Mesothelial cell of epicardium (in vitro differentiated cells): Measurements from ENCODE around the gene MYH9. TPM values are rescaled to one million over a fixed set of nuclear protein-coding genes. Genes with fewer than 3 reads are reported as not detected.

Experiments used
- DNase-seq, 2 experiments: peaks; one replicate each; pipeline ENCODE4 v3.0.0; 2021; ENCODE audit warnings: low spot score in 2 of 2; ENCODE audit not compliant: unreplicated experiment in 2 of 2
- H3K27ac Mint-ChIP-seq: 2 replicates; pipeline ENCODE4 v1.8.0; 2021; ENCODE audit warnings: mixed read lengths
- H3K27me3 Mint-ChIP-seq: 2 replicates; pipeline ENCODE4 v1.8.0; 2021; ENCODE audit warnings: low read depth, mixed read lengths
- H3K36me3 Mint-ChIP-seq: 2 replicates; pipeline ENCODE4 v1.8.0; 2021; ENCODE audit warnings: mixed read lengths
- H3K4me1 Mint-ChIP-seq: 2 replicates; pipeline ENCODE4 v1.8.0; 2021; ENCODE audit warnings: mixed read lengths
- H3K4me3 Mint-ChIP-seq: 2 replicates; pipeline ENCODE4 v1.8.0; 2021; ENCODE audit warnings: mild to moderate bottlenecking, moderate library complexity, mixed read lengths
- H3K9me3 Mint-ChIP-seq: 2 replicates; pipeline ENCODE4 v1.8.0; 2021; ENCODE audit warnings: mixed read lengths
- CTCF ChIP-seq: fragments of 200-600 bp; sonication (generic); IDR thresholded peaks from one replicate; pipeline ENCODE4 v1.5.0; 2021; ENCODE audit warnings: antibody characterized with exemption; ENCODE audit not compliant: unreplicated experiment
- total RNA-seq: library from RNA; stranded (reverse); gene quantifications from 3 replicates; pipeline ENCODE4 v1.2.1, GENCODE V29; 2021

The MYH9 gene
- total RNA-seq, 1 donor from 2014 or later, result 341 TPM

GRCh38 chr22:36340621-36341020 is 47.1 kb downstream of the MYH9 start:
- H3K27ac Mint-ChIP-seq, result peak overlapping the region; percentile 48
- no peaks in the 10 kb centered on the region for H3K27me3 Mint-ChIP-seq
- no peak overlapping the region for H3K4me3 Mint-ChIP-seq
- TF ChIP-seq CTCF, result no peak
- no peak for DNase-seq
- no peaks in the 10 kb centered on the region for H3K9me3 Mint-ChIP-seq
- H3K36me3 Mint-ChIP-seq, result peaks cover 42% of the 10 kb centered on the region
- peaks cover 4% of the 10 kb centered on the region for H3K4me1 Mint-ChIP-seq

DNA sequence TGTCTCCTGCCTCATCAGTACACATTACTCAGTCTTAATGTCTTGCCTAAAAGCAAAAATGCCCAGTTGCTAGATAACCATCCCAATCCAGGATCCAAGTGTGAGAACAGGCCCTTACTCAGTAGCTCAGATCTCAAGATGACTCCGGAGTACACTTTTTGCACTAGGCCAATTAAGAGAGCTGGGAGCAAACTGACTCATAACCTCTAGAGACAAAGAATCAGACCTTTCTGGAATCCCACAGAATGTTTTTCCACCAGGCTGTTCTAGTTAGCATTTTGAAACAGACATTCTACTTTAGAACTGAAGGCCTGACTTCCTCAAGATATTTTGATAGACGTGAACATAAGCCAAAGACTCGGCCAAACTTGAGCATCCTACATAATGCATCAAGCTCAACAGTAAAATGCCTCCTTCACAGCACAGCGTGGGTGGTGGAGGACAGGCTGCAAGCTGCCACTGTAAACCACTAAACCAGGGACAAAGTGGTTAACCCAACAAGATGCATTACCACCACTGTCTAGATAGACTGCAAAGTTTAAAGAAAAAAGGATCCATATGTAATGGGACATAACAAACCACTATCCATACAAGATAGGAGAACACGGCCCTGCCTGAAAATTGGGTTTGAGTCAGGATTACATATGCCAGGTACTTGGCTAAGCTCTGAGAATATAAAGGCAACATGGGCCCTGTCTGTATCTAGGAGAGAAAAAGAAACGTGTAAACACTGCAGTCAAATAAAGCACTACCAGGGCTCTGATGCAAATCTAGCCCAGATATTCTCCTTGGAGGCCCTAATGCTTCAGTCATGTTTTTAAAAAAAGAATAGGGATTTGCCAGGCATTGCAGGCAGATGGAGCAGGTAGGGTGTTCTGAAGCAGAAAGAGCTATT is 48.3 kb downstream of the MYH9 start:
- H3K27ac Mint-ChIP-seq, result peak overlapping the region; percentile 65

DNA sequence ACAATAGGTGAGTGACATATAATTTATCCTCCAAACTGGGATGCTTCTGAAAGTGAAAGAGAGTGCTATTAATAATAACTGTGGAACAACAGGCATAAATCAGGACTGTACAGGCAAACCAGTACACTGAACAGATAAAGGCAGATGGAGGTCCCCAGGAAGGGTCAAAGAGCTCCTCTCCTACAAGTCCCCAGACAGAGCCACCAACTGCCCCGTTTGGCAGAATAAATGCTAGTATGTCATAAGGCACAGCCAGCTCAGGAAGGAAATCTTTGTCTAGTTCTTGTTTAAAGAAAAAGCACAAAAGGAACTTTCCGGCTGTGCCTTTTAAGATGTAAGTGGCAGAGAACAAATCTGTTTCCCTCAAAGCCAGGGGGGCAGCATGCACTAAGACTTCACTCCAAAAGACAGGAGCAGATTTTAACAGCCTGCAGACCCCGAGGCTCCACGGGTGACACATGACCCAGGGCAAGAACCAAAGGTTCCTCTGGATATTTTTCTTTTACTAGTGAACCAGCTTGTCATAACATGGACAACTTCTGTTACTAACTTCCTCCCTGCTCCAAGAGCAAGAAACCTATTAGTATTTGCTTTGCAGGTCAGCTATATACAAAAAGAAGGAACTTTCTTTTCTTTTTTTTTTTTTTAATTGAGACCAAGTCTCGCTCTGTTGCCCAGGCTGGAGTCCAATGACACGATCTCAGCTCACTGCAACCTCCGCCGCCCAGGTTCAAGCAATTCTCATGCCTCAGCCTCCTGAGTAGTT is 50.2 kb downstream of the MYH9 start:
- no peak overlapping the region for H3K4me3 Mint-ChIP-seq
- peaks cover 23% of the 10 kb centered on the region for H3K4me1 Mint-ChIP-seq
- H3K36me3 Mint-ChIP-seq, result peaks cover 40% of the 10 kb centered on the region

More for the DNA sequence above, 48.3 kb downstream of the MYH9 start:
- no peak for DNase-seq
- Mint-ChIP-seq H3K4me1 (peaks cover 5% of the 10 kb centered on the region), H3K4me3 (no peak overlapping the region), H3K36me3 (peaks cover 41% of the 10 kb centered on the region), H3K27me3 (no peaks in the 10 kb centered on the region), H3K9me3 (no peaks in the 10 kb centered on the region)
- no peak for TF ChIP-seq CTCF

GRCh38 chr22:36336246-36337182 is 51.3 kb downstream of the MYH9 start:
- Mint-ChIP-seq H3K4me3 (no peak overlapping the region), H3K27ac (peak overlapping the region; percentile 73), H3K4me1 (peaks cover 33% of the 10 kb centered on the region), H3K36me3 (peaks cover 32% of the 10 kb centered on the region), H3K27me3 (no peaks in the 10 kb centered on the region), H3K9me3 (no peaks in the 10 kb centered on the region)
- no peak for TF ChIP-seq CTCF
- no peak for DNase-seq

More for the DNA sequence above, 50.2 kb downstream of the MYH9 start:
- no peak for TF ChIP-seq CTCF
- no peak for DNase-seq
- H3K27me3 Mint-ChIP-seq, result no peaks in the 10 kb centered on the region
- no peaks in the 10 kb centered on the region for H3K9me3 Mint-ChIP-seq
- H3K27ac Mint-ChIP-seq, result peak overlapping the region; percentile 7

DNA sequence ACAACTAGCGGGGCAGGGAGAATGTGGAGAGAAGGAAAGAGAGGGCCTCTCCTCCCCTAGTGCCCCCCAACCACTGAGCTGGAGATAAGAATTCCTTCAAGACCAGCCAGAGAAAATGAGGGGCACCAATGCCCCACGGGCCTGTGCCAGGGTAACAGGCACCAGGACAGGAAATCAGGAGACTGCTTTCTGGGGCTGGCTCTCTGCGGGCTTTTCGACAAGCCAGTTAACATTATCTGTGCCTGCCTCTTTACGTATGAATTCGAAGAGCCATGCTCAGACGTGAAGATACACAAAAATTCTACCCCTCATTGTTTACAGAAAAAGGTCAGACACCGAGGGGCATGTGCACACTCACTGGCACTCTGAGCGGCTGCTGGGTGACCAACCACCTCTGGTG is 52.1 kb downstream of the MYH9 start:
- Mint-ChIP-seq H3K4me3 (no peak overlapping the region), H3K27me3 (no peaks in the 10 kb centered on the region), H3K9me3 (no peaks in the 10 kb centered on the region), H3K27ac (peak overlapping the region; percentile 85), H3K36me3 (peaks cover 29% of the 10 kb centered on the region), H3K4me1 (peaks cover 42% of the 10 kb centered on the region)
- DNase-seq, result no peak
- TF ChIP-seq CTCF, result no peak
